SK-N-SH (cell line): Measurements from ENCODE around the gene RIN2. TPM values are rescaled to one million over a fixed set of nuclear protein-coding genes. Genes with fewer than 3 reads are reported as not detected.

ENCODE experiments used
- CTCF ChIA-PET: fragments of 300-600, 350-600 bp; formaldehyde crosslinking; extraction: SDS; loops from one replicate; lab custom pipeline; 2021; lab: Yijun Ruan, JAX
- POLR2A ChIA-PET: fragments of 350-600 bp; sonication (Branson Sonifier 250); formaldehyde crosslinking; extraction: SDS; loops from one replicate; lab custom pipeline; 2020; ENCODE audit warnings: antibody characterized with exemption, inconsistent platforms; lab: Yijun Ruan, JAX
- DNase-seq: peaks from one replicate; pipeline ENCODE4 v3.0.0; 2012
- H2AFZ ChIP-seq: fragments of 200-600 bp; sonication (generic); 2 replicates; pipeline ENCODE4 v1.8.1; 2016; ENCODE audit warnings: antibody characterized with exemption, mild to moderate bottlenecking, low read depth
- H3F3A ChIP-seq: fragments of 200-600 bp; sonication (generic); replicated peaks from 2 replicates; pipeline ENCODE3; 2016; ENCODE audit warnings: antibody characterized with exemption, mild to moderate bottlenecking; ENCODE audit not compliant: insufficient read depth
- H3K27ac ChIP-seq, 2 experiments: fragments of 200-500 bp in 1 of 2; fragments of 200-600 bp in 1 of 2; sonication (Bioruptor generic) in 1 of 2; sonication (generic), shearing (Covaris generic) in 1 of 2; 2 replicates each; pipeline versions ENCODE4 v1.5.1 to v1.6.1; 2014 to 2016; ENCODE audit warnings: low read depth in 2 of 2, inconsistent platforms in 1 of 2, low read length in 1 of 2, mild to moderate bottlenecking in 1 of 2, mixed read lengths in 1 of 2
- H3K27me3 ChIP-seq: fragments of 200-600 bp; sonication (generic), shearing (Covaris generic); 2 replicates; pipeline ENCODE4 v1.6.1; 2016; ENCODE audit warnings: mixed run types; ENCODE audit not compliant: insufficient read depth
- H3K36me3 ChIP-seq, 2 experiments: fragments of 200-500 bp in 1 of 2; fragments of 200-600 bp in 1 of 2; sonication (Bioruptor generic) in 1 of 2; sonication (generic) in 1 of 2; replicated peaks in 1 of 2; 2 replicates each; pipeline versions ENCODE3 to v1.5.1; 2014 to 2016; ENCODE audit warnings: low read length in 1 of 2, mild to moderate bottlenecking in 1 of 2; ENCODE audit not compliant: insufficient read depth in 2 of 2, control insufficient read depth in 1 of 2
- H3K4me1 ChIP-seq, 2 experiments: fragments of 200-500 bp in 1 of 2; fragments of 200-600 bp in 1 of 2; sonication (Bioruptor generic) in 1 of 2; sonication (generic), shearing (Covaris generic) in 1 of 2; 2 replicates each; pipeline versions ENCODE4 v1.5.1 to v1.6.1; 2014 to 2016; ENCODE audit warnings: low read depth in 1 of 2, low read length in 1 of 2, mixed run types in 1 of 2; ENCODE audit not compliant: insufficient read depth in 2 of 2, control insufficient read depth in 1 of 2
- H3K4me2 ChIP-seq: fragments of 200-600 bp; sonication (generic), shearing (Covaris generic); 2 replicates; pipeline ENCODE4 v1.6.1; 2017; ENCODE audit warnings: mixed run types
- H3K4me3 ChIP-seq, 2 experiments: fragments of 200-500 bp in 1 of 2; fragments of 200-600 bp in 1 of 2; sonication (Bioruptor generic) in 1 of 2; sonication (generic), shearing (Covaris generic) in 1 of 2; 2 replicates each; pipeline versions ENCODE4 v1.5.1 to v1.8.1; 2014 to 2016; ENCODE audit warnings: low read depth in 2 of 2, inconsistent platforms in 1 of 2, low read length in 1 of 2, mild to moderate bottlenecking in 1 of 2, mixed read lengths in 1 of 2, moderate library complexity in 1 of 2
- H3K79me2 ChIP-seq: fragments of 200-600 bp; sonication (generic); 2 replicates; pipeline ENCODE4 v1.8.1; 2017; ENCODE audit warnings: mild to moderate bottlenecking; ENCODE audit not compliant: insufficient read depth
- H3K9ac ChIP-seq: fragments of 200-600 bp; sonication (generic); 2 replicates; pipeline ENCODE4 v1.6.1; 2017; ENCODE audit warnings: mixed run types
- H3K9me2 ChIP-seq: fragments of 200-600 bp; sonication (generic); 2 replicates; pipeline ENCODE4 v1.6.1; 2017; ENCODE audit warnings: mixed run types
- H3K9me3 ChIP-seq: fragments of 200-600 bp; sonication (generic); 2 replicates; pipeline ENCODE4 v1.6.1; 2017; ENCODE audit warnings: mixed run types, mild to moderate bottlenecking, moderate library complexity
- H4K20me1 ChIP-seq: fragments of 200-600 bp; sonication (generic); 2 replicates; pipeline ENCODE4 v1.6.1; 2017; ENCODE audit warnings: mild to moderate bottlenecking, mixed run types; ENCODE audit not compliant: insufficient read depth
- ELF1 ChIP-seq: IDR thresholded peaks from 2 replicates; pipeline ENCODE4 v1.4.0; 2012
- EP300 ChIP-seq, 2 experiments: IDR thresholded peaks; 2 replicates each; pipeline versions ENCODE4 v1.4.0 to v1.6.1; 2012; ENCODE audit warnings: borderline replicate concordance in 1 of 2, low read depth in 1 of 2, low read length in 1 of 2
- FOSL2 ChIP-seq: IDR thresholded peaks from 2 replicates; pipeline ENCODE4 v1.4.0; 2012; ENCODE audit warnings: low read depth, mild to moderate bottlenecking, moderate library complexity, borderline replicate concordance
- GATA2 ChIP-seq: sonication (generic); formaldehyde crosslinking; IDR thresholded peaks from 2 replicates; pipeline ENCODE4 v1.5.0; 2020; ENCODE audit warnings: mild to moderate bottlenecking, missing genetic modification reagents
- JUND ChIP-seq: IDR thresholded peaks from 2 replicates; pipeline ENCODE4 v1.4.0; 2012
- MEF2A ChIP-seq: IDR thresholded peaks from 2 replicates; pipeline ENCODE4 v1.4.0; 2012; ENCODE audit warnings: low read depth, borderline replicate concordance
- NFIC ChIP-seq: IDR thresholded peaks from 2 replicates; pipeline ENCODE4 v1.4.0; 2012; ENCODE audit warnings: borderline replicate concordance
- NRF1 ChIP-seq: IDR thresholded peaks from 2 replicates; pipeline ENCODE4 v1.6.1; 2012; ENCODE audit warnings: low read depth, mild to moderate bottlenecking, low read length
- POLR2AphosphoS5 ChIP-seq: IDR thresholded peaks from 2 replicates; pipeline ENCODE4 v1.6.1; 2012; ENCODE audit warnings: low read depth, low read length
- RXRA ChIP-seq: IDR thresholded peaks from 2 replicates; pipeline ENCODE4 v1.4.0; 2012; ENCODE audit warnings: low read depth, mild to moderate bottlenecking, borderline replicate concordance
- SIN3A ChIP-seq: IDR thresholded peaks from 2 replicates; pipeline ENCODE4 v1.6.1; 2012; ENCODE audit warnings: low read depth, mild to moderate bottlenecking, low read length, moderate library complexity, borderline replicate concordance
- SMC3 ChIP-seq: IDR thresholded peaks from 2 replicates; pipeline ENCODE4 v1.6.1; 2012; ENCODE audit warnings: low read depth, low read length, improper control_type of control experiment
- TAF1 ChIP-seq: IDR thresholded peaks from 2 replicates; pipeline ENCODE4 v1.6.1; 2012; ENCODE audit warnings: low read depth, mild to moderate bottlenecking, low read length, moderate library complexity, borderline replicate concordance
- whole genome bisulfite sequencing: methylation state at CpG from one replicate; pipeline ENCODE4 v1.1.6; 2017; ENCODE audit warnings: low lambda C conversion rate; 5-methylcytosine and 5-hydroxymethylcytosine counted together
- polyA plus RNA-seq, 3 experiments: library from polyadenylated mRNA; depleted of rRNA; stranded (reverse); fragments of >200 nt; gene quantifications; 2 replicates each; pipeline ENCODE4 v1.2.3, GENCODE V29; 2012
- TF ChIP-seq, protein P1 (sequence below): fragments of 150-350 bp; IDR thresholded peaks from 2 replicates; pipeline ENCODE4 v1.6.1; 2016; ENCODE audit warnings: mild to moderate bottlenecking, low read depth, low read length
- TF ChIP-seq, protein P2 (sequence below): IDR thresholded peaks from 2 replicates; pipeline ENCODE4 v1.6.1; 2012; ENCODE audit warnings: mild to moderate bottlenecking, low read depth, low read length, moderate library complexity
- TF ChIP-seq, protein P3 (sequence below): IDR thresholded peaks from 2 replicates; pipeline ENCODE4; 2012
- TF ChIP-seq, protein P4 (sequence below): IDR thresholded peaks from 2 replicates; pipeline ENCODE4 v1.4.0; 2012; ENCODE audit warnings: low read depth

RIN2 gene
- polyA plus RNA-seq, 1 of the 3 experiments (the other 2 are of a cell fraction) = 6.8 TPM

DNA sequence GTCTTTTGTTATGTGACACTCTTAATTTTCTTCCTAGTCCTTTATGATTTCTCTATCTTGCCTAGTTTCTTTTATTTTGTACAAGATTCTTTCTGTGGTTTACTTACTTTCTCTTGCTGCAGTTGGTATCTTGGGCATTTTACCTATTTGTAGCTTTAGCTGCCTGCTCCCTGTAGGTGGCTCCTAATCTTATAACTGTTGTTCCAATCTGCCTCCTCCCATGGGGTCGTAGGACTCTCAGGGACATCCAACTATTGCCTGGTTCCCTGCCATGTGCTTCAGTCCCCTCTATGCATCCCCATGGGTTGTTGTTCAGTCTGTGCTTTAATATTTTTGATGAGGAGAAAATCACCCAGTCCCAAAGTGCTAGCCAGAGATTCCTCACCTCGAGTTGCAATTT lies 31.4 kb downstream of the RIN2 start (continued):
- TF ChIP-seq, protein P1, sequence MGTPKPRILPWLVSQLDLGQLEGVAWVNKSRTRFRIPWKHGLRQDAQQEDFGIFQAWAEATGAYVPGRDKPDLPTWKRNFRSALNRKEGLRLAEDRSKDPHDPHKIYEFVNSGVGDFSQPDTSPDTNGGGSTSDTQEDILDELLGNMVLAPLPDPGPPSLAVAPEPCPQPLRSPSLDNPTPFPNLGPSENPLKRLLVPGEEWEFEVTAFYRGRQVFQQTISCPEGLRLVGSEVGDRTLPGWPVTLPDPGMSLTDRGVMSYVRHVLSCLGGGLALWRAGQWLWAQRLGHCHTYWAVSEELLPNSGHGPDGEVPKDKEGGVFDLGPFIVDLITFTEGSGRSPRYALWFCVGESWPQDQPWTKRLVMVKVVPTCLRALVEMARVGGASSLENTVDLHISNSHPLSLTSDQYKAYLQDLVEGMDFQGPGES = no peak
- no peak for TF ChIP-seq GATA2

DNA sequence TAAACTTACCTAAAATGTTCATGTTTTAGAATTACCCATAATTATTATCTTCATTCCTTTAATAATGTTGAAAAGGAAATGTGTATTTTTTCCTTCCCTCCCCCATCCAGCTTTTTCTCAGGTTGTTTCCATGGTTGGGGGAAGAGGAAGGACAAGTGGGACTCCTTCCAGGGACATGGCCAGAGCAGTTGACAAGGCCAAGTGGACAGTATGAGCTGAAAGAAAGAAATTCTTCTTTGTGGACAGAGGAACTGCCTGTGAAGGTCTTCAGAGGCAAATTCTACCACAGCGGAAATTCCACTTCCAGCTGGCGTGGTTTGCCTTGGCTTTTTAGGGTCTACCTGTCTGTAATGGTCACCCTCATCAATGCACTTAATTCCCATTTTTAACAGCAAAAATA lies 33.8 kb downstream of the RIN2 start:
- H3K9ac ChIP-seq = no peak overlapping the region
- H3K36me3 ChIP-seq = peaks cover 0 to 21% of the 10 kb centered on the region in 2 experiments
- H3K9me2 ChIP-seq = no peaks in the 10 kb centered on the region
- H3K27me3 ChIP-seq = no peaks in the 10 kb centered on the region
- no peaks in the 10 kb centered on the region for H4K20me1 ChIP-seq
- H3K4me3 ChIP-seq = no peak overlapping the region
- DNase-seq = no peak
- H2AFZ ChIP-seq = no peak overlapping the region
- H3K4me2 ChIP-seq = no peak overlapping the region
- no peak overlapping the region for H3K27ac ChIP-seq
- ChIA-PET CTCF (interaction anchor here (1.1 kb wide), 1 partner anchor 203 kb away, joined by 3 read pairs; no protein-coding TSS in a partner anchor), POLR2A (no interaction called here)
- no peaks in the 10 kb centered on the region for H3F3A ChIP-seq
- H3K4me1 ChIP-seq = no peaks in the 10 kb centered on the region
- 100% methylated on average over 2 of the region's 2 CpGs for WGBS
- peaks cover 7% of the 10 kb centered on the region; the same call in 1 of the 2 replicates for H3K79me2 ChIP-seq
- no peak for TF ChIP-seq ELF1
- no peak for TF ChIP-seq EP300 (IDR thresholded peaks at IDR 0.05; ENCODE audit: borderline replicate concordance in 1 of 2, low read depth in 1 of 2, low read length in 1 of 2)
- no peak for TF ChIP-seq SIN3A
- TF ChIP-seq POLR2AphosphoS5 = no peak
- no peak for TF ChIP-seq NRF1
- no peak for TF ChIP-seq RXRA
- TF ChIP-seq, protein P2, sequence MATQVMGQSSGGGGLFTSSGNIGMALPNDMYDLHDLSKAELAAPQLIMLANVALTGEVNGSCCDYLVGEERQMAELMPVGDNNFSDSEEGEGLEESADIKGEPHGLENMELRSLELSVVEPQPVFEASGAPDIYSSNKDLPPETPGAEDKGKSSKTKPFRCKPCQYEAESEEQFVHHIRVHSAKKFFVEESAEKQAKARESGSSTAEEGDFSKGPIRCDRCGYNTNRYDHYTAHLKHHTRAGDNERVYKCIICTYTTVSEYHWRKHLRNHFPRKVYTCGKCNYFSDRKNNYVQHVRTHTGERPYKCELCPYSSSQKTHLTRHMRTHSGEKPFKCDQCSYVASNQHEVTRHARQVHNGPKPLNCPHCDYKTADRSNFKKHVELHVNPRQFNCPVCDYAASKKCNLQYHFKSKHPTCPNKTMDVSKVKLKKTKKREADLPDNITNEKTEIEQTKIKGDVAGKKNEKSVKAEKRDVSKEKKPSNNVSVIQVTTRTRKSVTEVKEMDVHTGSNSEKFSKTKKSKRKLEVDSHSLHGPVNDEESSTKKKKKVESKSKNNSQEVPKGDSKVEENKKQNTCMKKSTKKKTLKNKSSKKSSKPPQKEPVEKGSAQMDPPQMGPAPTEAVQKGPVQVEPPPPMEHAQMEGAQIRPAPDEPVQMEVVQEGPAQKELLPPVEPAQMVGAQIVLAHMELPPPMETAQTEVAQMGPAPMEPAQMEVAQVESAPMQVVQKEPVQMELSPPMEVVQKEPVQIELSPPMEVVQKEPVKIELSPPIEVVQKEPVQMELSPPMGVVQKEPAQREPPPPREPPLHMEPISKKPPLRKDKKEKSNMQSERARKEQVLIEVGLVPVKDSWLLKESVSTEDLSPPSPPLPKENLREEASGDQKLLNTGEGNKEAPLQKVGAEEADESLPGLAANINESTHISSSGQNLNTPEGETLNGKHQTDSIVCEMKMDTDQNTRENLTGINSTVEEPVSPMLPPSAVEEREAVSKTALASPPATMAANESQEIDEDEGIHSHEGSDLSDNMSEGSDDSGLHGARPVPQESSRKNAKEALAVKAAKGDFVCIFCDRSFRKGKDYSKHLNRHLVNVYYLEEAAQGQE = no peak
- peaks cover 8% of the 10 kb centered on the region; the same call in 1 of the 2 replicates for H3K9me3 ChIP-seq

DNA sequence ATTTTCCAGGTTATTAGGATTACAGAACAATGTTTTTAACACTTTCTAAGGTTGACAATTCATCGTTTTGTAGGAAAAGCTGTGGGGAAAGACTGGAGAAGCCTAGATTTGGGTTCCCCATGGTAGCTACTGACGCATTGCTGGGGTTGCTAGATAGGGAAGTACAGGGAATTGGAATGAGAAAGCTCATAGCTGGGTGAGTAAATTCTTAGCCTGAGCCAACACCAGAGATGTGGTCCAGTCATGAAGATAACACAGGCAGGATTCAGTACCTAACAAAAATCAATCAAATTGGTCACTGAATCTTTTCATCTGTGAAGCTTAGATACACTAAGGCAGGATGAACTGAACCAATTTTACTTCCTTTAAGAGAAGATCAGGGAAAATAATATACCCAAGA lies 35.7 kb downstream of the RIN2 start:
- Histone ChIP-seq H3K4me3 (no peak overlapping the region), H3F3A (no peaks in the 10 kb centered on the region), H2AFZ (no peak overlapping the region), H3K4me2 (no peak overlapping the region), H3K9ac (no peak overlapping the region), H3K79me2 (no peaks in the 10 kb centered on the region), H3K36me3 (peaks cover 0 to 11% of the 10 kb centered on the region in 2 experiments), H3K27ac (no peak overlapping the region), H3K4me1 (no peaks in the 10 kb centered on the region), H3K27me3 (no peaks in the 10 kb centered on the region), H4K20me1 (no peaks in the 10 kb centered on the region), H3K9me3 (peaks cover 6% of the 10 kb centered on the region; the same call in 1 of the 2 replicates), H3K9me2 (no peaks in the 10 kb centered on the region)
- no peak for DNase-seq
- ChIA-PET CTCF (interaction anchor here (1.3 kb wide), 2 partner anchors 9 to 14 kb away, joined by 4 to 5 read pairs; no protein-coding TSS in a partner anchor), POLR2A (no interaction called here)
- no peak for TF ChIP-seq NFIC
- TF ChIP-seq SMC3 = no peak
- TF ChIP-seq EP300 (IDR thresholded peaks at IDR 0.05; ENCODE audit: borderline replicate concordance in 1 of 2, low read depth in 1 of 2, low read length in 1 of 2) = no peak
- no peak for TF ChIP-seq TAF1
- no peak for TF ChIP-seq MEF2A
- TF ChIP-seq, protein P3, sequence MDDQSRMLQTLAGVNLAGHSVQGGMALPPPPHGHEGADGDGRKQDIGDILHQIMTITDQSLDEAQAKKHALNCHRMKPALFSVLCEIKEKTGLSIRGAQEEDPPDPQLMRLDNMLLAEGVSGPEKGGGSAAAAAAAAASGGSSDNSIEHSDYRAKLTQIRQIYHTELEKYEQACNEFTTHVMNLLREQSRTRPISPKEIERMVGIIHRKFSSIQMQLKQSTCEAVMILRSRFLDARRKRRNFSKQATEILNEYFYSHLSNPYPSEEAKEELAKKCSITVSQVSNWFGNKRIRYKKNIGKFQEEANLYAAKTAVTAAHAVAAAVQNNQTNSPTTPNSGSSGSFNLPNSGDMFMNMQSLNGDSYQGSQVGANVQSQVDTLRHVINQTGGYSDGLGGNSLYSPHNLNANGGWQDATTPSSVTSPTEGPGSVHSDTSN = no peak
- TF ChIP-seq FOSL2 = no peak
- no peak for TF ChIP-seq JUND
- TF ChIP-seq, protein P4, sequence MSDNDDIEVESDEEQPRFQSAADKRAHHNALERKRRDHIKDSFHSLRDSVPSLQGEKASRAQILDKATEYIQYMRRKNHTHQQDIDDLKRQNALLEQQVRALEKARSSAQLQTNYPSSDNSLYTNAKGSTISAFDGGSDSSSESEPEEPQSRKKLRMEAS = no peak
- TF ChIP-seq ELF1 = no peak
- whole genome bisulfite sequencing = 100% methylated on average over 2 of the region's 2 CpGs
